ENCODE measurements around the gene CA4. TPM values are rescaled to one million over a fixed set of nuclear protein-coding genes. Genes with fewer than 3 reads are reported as not detected.
"Not testable (repeated sequence)": the region's sequence is repeated elsewhere in the genome, so short reads cannot be mapped to it uniquely, and the experiment has no call there.

CA4 gene
- total RNA-seq, 1 donor from 2014 or later = 0.26 TPM

- peaks cover 4% of the 10 kb centered on the region for H3K36me3 Mint-ChIP-seq (ENCODE audit: low read depth)
- no peak for TF ChIP-seq CTCF (conservative IDR thresholded peaks at IDR 0.05)
- no peak overlapping the region for H3K27ac Mint-ChIP-seq (ENCODE audit: unreplicated experiment)
- H3K4me3 Mint-ChIP-seq = no peak overlapping the region
- H3K27me3 Mint-ChIP-seq (ENCODE audit: low read depth) = no peaks in the 10 kb centered on the region
- no peaks in the 10 kb centered on the region for H3K4me1 Mint-ChIP-seq
- no peaks in the 10 kb centered on the region for H3K9me3 Mint-ChIP-seq
- DNase-seq (ENCODE audit: low read depth, low spot score) = no peak
These were observed 43.7 kb downstream of the CA4 start for GRCh38 chr17:60193482-60193881.

GRCh38 chr17:60194141-60194540 is 44.4 kb downstream of the CA4 start:
- not testable (repeated sequence) for H3K4me1 Mint-ChIP-seq; H3K9me3 Mint-ChIP-seq; H3K27me3 Mint-ChIP-seq (ENCODE audit: low read depth); H3K27ac Mint-ChIP-seq (ENCODE audit: unreplicated experiment); H3K4me3 Mint-ChIP-seq; H3K36me3 Mint-ChIP-seq (ENCODE audit: low read depth); DNase-seq (ENCODE audit: low read depth, low spot score)

GRCh38 chr17:60198630-60199029 is 48.9 kb downstream of the CA4 start:
- not testable (repeated sequence) for H3K27me3 Mint-ChIP-seq (ENCODE audit: low read depth); H3K9me3 Mint-ChIP-seq; H3K4me3 Mint-ChIP-seq; H3K4me1 Mint-ChIP-seq; H3K36me3 Mint-ChIP-seq (ENCODE audit: low read depth); DNase-seq (ENCODE audit: low read depth, low spot score)
- peak overlapping the region; percentile 57 for H3K27ac Mint-ChIP-seq (ENCODE audit: unreplicated experiment)

- not testable (repeated sequence) for H3K27ac Mint-ChIP-seq (ENCODE audit: unreplicated experiment); H3K36me3 Mint-ChIP-seq (ENCODE audit: low read depth); H3K9me3 Mint-ChIP-seq; H3K4me3 Mint-ChIP-seq; H3K27me3 Mint-ChIP-seq (ENCODE audit: low read depth); H3K4me1 Mint-ChIP-seq; DNase-seq (ENCODE audit: low read depth, low spot score)
These were observed 56.0 kb downstream of the CA4 start for GRCh38 chr17:60205782-60206181.

- H3K36me3 Mint-ChIP-seq (ENCODE audit: low read depth); DNase-seq (ENCODE audit: low read depth, low spot score); H3K27me3 Mint-ChIP-seq (ENCODE audit: low read depth); H3K4me1 Mint-ChIP-seq; H3K27ac Mint-ChIP-seq (ENCODE audit: unreplicated experiment); H3K9me3 Mint-ChIP-seq; H3K4me3 Mint-ChIP-seq: not testable (repeated sequence)
These were observed 58.5 kb downstream of the CA4 start for GRCh38 chr17:60208302-60208701.

Other genes starting within 250 kb of the CA4 start
- 17.0 and 18.9 TPM in 2 replicates for gene RNFT1, start 185.2 kb upstream of the CA4 start, total RNA-seq
- 33.2 and 36.6 TPM in 2 replicates for gene HEATR6, start 71.1 kb upstream of the CA4 start, total RNA-seq
- 38.9 and 40.8 TPM in 2 replicates for gene USP32, start 242.2 kb downstream of the CA4 start, total RNA-seq